Retinal pigment epithelial cell (primary cell): Measurements from ENCODE around the gene UGP2.

Source experiments
- DNase-seq: peaks from one replicate; pipeline ENCODE4 v3.0.0-alpha.2; 2010; ENCODE audit warnings: low read depth
- H3K4me3 ChIP-seq: 2 replicates; pipeline ENCODE4 v1.5.1; 2011; ENCODE audit warnings: mild to moderate bottlenecking, low read length, control low read depth, moderate library complexity
- CTCF ChIP-seq: conservative IDR thresholded peaks from 2 replicates; pipeline ENCODE4 v1.5.1; 2011; ENCODE audit warnings: low read depth, low read length, control low read depth, inconsistent platforms

Gene UGP2

DNA sequence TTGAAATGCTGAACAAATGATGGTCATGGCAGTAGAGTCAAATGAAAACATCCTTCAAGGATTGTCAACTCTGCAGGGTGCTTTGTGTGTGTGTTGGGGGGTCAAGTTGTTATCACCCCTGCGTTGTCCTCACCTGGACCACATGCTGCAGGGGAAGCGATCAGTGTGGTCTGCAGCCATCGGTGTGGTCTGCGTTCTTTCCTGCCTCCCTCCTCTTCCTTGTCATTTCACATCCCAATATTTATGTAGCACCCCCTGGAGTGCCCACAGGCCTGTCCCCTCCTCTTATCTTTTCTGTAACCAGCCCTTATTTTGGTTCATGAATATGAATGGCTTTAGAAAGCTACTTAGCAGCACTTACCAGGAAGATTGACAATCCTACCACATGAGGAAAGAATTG is 38.9 kb downstream of the UGP2 start:
- no peak for TF ChIP-seq CTCF
- H3K4me3 ChIP-seq: no peak overlapping the region
- DNase-seq: no peak

DNA sequence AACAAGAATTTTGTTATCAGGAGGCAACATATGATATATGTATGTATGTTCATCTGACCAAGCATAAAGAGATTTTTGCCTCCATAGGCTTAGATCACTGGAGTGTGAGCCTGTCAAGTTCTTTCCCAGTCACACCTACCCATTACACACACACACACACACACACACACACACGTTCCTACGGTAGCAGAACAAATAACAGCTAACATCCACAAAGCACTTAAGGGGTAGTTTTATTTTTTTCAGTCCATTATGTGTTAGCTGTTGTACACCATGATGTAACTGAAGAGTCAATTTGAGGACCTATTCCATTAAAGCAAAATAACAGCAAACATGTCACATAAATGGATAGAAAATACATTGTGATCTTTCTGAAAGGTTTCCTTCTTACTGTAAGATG is 39.5 kb downstream of the UGP2 start:
- TF ChIP-seq CTCF: no peak
- no peak for DNase-seq
- H3K4me3 ChIP-seq: no peak overlapping the region

- no peak for DNase-seq
- no peak for TF ChIP-seq CTCF
- H3K4me3 ChIP-seq: no peak overlapping the region
Observed at GRCh38 chr2:63882395-63883105, 40.9 kb downstream of the UGP2 start.

- DNase-seq: no peak
- TF ChIP-seq CTCF: no peak
- no peak overlapping the region for H3K4me3 ChIP-seq
Observed at GRCh38 chr2:63886445-63886844, 44.7 kb downstream of the UGP2 start.

DNA sequence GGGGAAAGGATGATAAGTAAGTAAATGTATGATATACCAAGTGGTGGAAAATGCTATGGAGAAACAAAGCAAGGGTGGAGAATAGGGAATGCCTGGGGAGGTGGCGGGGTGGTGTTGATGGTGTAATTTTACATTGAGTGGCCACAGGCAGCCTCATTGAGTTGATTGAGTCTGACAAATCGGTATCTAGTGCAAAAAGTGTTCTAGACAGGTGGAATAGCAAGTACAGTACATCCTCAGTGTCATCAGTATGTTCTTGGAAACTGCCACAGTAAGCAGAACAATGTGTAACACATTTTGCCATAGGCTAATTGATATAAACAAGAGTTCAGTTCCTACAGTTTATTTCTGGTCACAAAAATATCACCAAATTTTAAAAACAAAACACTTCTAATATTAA is 46.4 kb downstream of the UGP2 start:
- no peak for TF ChIP-seq CTCF
- no peak overlapping the region for H3K4me3 ChIP-seq
- DNase-seq: no peak

DNA sequence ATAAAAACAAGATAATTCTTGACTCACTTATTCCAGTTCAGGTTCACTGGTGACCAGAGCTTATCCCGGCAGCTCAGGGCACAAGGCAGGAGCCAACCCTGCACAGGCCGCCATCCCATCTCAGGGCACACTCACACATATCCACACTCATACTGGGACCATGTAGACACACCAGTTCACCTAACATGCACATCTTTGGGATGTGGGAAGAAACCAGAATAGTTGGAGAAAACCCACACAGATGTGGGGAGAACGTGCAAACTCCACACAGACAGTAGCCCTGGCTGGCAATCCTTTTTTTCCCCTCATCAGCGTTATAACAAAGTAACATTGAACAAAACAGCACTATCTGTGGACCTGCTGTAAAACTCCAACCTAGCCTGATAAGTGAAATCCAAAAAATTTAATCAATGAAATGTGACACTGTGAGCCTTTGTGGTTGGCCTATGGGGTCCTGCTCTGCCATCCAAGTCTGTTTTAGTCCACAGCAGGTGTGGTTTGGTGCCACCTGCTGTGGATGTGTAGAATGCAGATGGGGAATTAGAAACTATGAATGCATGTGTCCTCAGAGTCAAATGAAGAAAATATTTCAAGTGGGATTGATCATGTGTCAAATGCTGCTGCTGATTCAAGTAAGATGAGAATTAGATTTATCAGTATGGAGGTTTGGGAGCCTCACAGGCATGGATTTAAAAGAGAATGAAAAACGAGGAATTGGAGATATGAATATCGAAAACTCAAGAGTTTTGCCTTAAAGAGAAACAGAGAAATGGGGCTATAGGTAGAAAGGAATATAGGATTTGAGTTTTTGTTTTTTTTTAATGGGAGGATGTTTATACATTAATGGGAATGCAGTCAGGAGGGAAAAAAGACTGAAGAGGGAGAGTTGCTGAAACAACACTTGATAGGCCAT is 47.0 kb downstream of the UGP2 start:
- peak; percentile 88 for TF ChIP-seq CTCF
- no peak overlapping the region for H3K4me3 ChIP-seq
- no peak for DNase-seq

- TF ChIP-seq CTCF: no peak
- no peak overlapping the region for H3K4me3 ChIP-seq
- no peak for DNase-seq
Observed at GRCh38 chr2:63890678-63891077, 49.0 kb downstream of the UGP2 start.
